GM12878 (cell line): ENCODE results near the gene ANAPC2. TPM values are rescaled to one million over a fixed set of nuclear protein-coding genes. Genes with fewer than 3 reads are reported as not detected.

Experiments
- ATAC-seq: fragments of 200-7000 bp; cut with Tn5 transposase; 3 replicates; pipeline ENCODE4 v1.9.1; 2020; ENCODE audit warnings: mild to moderate bottlenecking, moderate library complexity
- BruUV-seq: library from RNA; stranded (reverse); fragments of 400-500 nt; replicated peaks from 2 replicates; lab custom pipeline; 2021; lab: Mats Ljungman, UMichigan
- CTCF ChIA-PET: fragments of 300-600 bp; sonication (Branson Sonifier 250); formaldehyde crosslinking; extraction: SDS; loops from one replicate; lab custom pipeline; 2021; ENCODE audit warnings: inconsistent platforms; lab: Yijun Ruan, JAX
- POLR2A ChIA-PET: fragments of 350-600 bp; formaldehyde crosslinking; extraction: SDS; loops from one replicate; lab custom pipeline; 2021; ENCODE audit warnings: inconsistent platforms; lab: Charles Lee
- RAD21 ChIA-PET: fragments of 300-600 bp; sonication (Branson Sonifier 250); formaldehyde crosslinking; loops from one replicate; lab custom pipeline; 2023; ENCODE audit warnings: antibody characterized with exemption; ENCODE audit not compliant: unreplicated experiment; lab: Charles Lee
- SMC1A ChIA-PET: fragments of 300-600 bp; sonication (Branson Sonifier 250); formaldehyde crosslinking; loops from one replicate; lab custom pipeline; 2023; ENCODE audit not compliant: unreplicated experiment, uncharacterized antibody; lab: Charles Lee
- DNase-seq: peaks from one replicate; pipeline ENCODE4 v3.0.0-alpha.2; 2011; ENCODE audit warnings: low read depth, low spot score
- FAIRE-seq: peaks from 3 replicates; lab custom pipeline; 2011; peaks lifted over from hg19 to GRCh38; lab: Jason Lieb, UNC
- H2AFZ ChIP-seq: 2 replicates; pipeline ENCODE4 v1.6.0; 2011; ENCODE audit warnings: low read depth, low read length, control low read depth; ENCODE audit not compliant: control insufficient read depth
- H3K27ac ChIP-seq: 2 replicates; pipeline ENCODE4 v1.5.1; 2011; ENCODE audit warnings: control low read depth; ENCODE audit not compliant: control insufficient read depth, insufficient read depth
- H3K27me3 ChIP-seq, 2 experiments: replicated peaks in 1 of 2; 2 replicates each; pipeline versions ENCODE4 v1.6.0 to v1.6.1; 2011; ENCODE audit warnings: low read length in 1 of 2; ENCODE audit not compliant: control insufficient read depth in 2 of 2, insufficient read depth in 2 of 2
- H3K36me3 ChIP-seq, 2 experiments: 2 replicates each; pipeline ENCODE4 v1.5.1; 2011; ENCODE audit warnings: low read length in 1 of 2; ENCODE audit not compliant: control insufficient read depth in 2 of 2, insufficient read depth in 2 of 2
- H3K4me1 ChIP-seq: 2 replicates; pipeline ENCODE4 v1.6.1; 2011; ENCODE audit warnings: mild to moderate bottlenecking, low read length, moderate library complexity, mixed read lengths; ENCODE audit not compliant: control insufficient read depth, insufficient read depth
- H3K4me2 ChIP-seq: 2 replicates; pipeline ENCODE4 v1.6.0; 2011; ENCODE audit warnings: control low read depth; ENCODE audit not compliant: control insufficient read depth, insufficient read depth
- H3K4me3 ChIP-seq: fragments of 200-600 bp; sonication (generic); 2 replicates; pipeline ENCODE4 v1.5.1; 2016
- H3K79me2 ChIP-seq: 2 replicates; pipeline ENCODE4 v1.6.0; 2011; ENCODE audit warnings: low read length; ENCODE audit not compliant: control insufficient read depth, insufficient read depth
- H3K9ac ChIP-seq: 2 replicates; pipeline ENCODE4 v1.8.0; 2011; ENCODE audit warnings: low read length, control low read depth, mixed read lengths; ENCODE audit not compliant: control insufficient read depth, insufficient read depth
- H3K9me3 ChIP-seq: replicated peaks from 3 replicates; pipeline ENCODE4 v1.5.1; 2011; ENCODE audit warnings: mild to moderate bottlenecking, low read length; ENCODE audit not compliant: control insufficient read depth, insufficient read depth
- H4K20me1 ChIP-seq: 2 replicates; pipeline ENCODE4 v1.6.0; 2011; ENCODE audit not compliant: control insufficient read depth, insufficient read depth
- ASH2L ChIP-seq: fragments of 300-600, 200-600 bp; sonication (generic); IDR thresholded peaks from 2 replicates; pipeline ENCODE4 v1.6.1; 2017; ENCODE audit warnings: low read depth, mild to moderate bottlenecking, borderline replicate concordance
- CBX3 ChIP-seq: fragments of 200-600 bp; sonication (generic); IDR thresholded peaks from 2 replicates; pipeline ENCODE4 v1.6.1; 2016; ENCODE audit warnings: low read depth, borderline replicate concordance
- IKZF2 ChIP-seq, 2 experiments: fragments of 450-650 bp; IDR thresholded peaks; 2 replicates each; pipeline ENCODE4 v1.6.1; 2017; ENCODE audit warnings: mild to moderate bottlenecking in 2 of 2, moderate library complexity in 2 of 2
- MTA3 ChIP-seq: IDR thresholded peaks from 2 replicates; pipeline ENCODE4 v1.6.1; 2012; ENCODE audit warnings: low read length, inconsistent platforms, borderline replicate concordance
- NR2C2 ChIP-seq: IDR thresholded peaks from 2 replicates; pipeline ENCODE4 v1.6.1; 2011; ENCODE audit warnings: borderline replicate concordance, low read depth; ENCODE audit not compliant: control insufficient read depth, insufficient read length
- POLR2AphosphoS2 ChIP-seq: IDR thresholded peaks from 2 replicates; pipeline ENCODE4 v1.6.1; 2011; ENCODE audit warnings: low read depth, mild to moderate bottlenecking, low read length, improper control_type of control experiment, moderate library complexity
- WGBS: methylation state at CpG from one replicate; pipeline ENCODE4 v1.1.6; 2016; ENCODE audit warnings: low lambda C conversion rate; ENCODE audit not compliant: insufficient replicate concordance, insufficient coverage; ENCODE audit errors: missing lambda C conversion rate; 5-methylcytosine and 5-hydroxymethylcytosine counted together
- in situ Hi-C: fragments of 300-500 bp; cut with MboI; formaldehyde crosslinking; loops from 9 replicates; pipeline ENCODE4 v1.14.3; 2018; ENCODE audit warnings: mixed read lengths
- intact Hi-C: fragments of 100-400 bp; cut with micrococcal nuclease; formaldehyde crosslinking; loops from one replicate; pipeline ENCODE4 v1.14.2; 2022; ENCODE audit not compliant: unreplicated experiment
- polyA plus RNA-seq, 11 experiments: library from polyadenylated mRNA; depleted of rRNA in 4 of 11; unstranded in 6 of 11; stranded (reverse) in 5 of 11; fragments of >200 nt; fragmentation: Nextera tagmentation in 4 of 11; fragmentation: Illumina TruSeq in 1 of 11; extraction: Ambion mirVana in 4 of 11; extraction: Trizol in 1 of 11; gene quantifications; 1 replicate in 1 of 11; 2 replicates in 10 of 11; pipeline versions ENCODE4 v1.2.1 to v1.2.3, GENCODE V29; 2011 to 2016; ENCODE audit warnings: inconsistent platforms in 2 of 11, missing spikeins in 2 of 11, low read depth in 1 of 11
- total RNA-seq, 4 experiments: library from RNA; depleted of rRNA in 3 of 4; stranded (reverse); fragments of >200 nt in 3 of 4; fragmentation: Illumina TruSeq in 1 of 4; extraction: Trizol in 1 of 4; gene quantifications; 2 replicates each; pipeline versions ENCODE4 v1.2.1 to v1.2.3, GENCODE V29; 2013 to 2021
- TF ChIP-seq, protein P1 (sequence below), 3 experiments: IDR thresholded peaks in 2 of 3; conservative IDR thresholded peaks in 1 of 3; 2 replicates each; pipeline ENCODE4 v1.5.1; 2011; ENCODE audit warnings: low read depth in 3 of 3, low read length in 3 of 3, mild to moderate bottlenecking in 3 of 3, control low read depth in 2 of 3, moderate library complexity in 2 of 3, inconsistent platforms in 1 of 3, mixed read lengths in 1 of 3; ENCODE audit not compliant: control insufficient read depth in 2 of 3, insufficient read depth in 1 of 3; ENCODE audit errors: extremely low read depth in 1 of 3

The ANAPC2 gene
- total and polyA plus RNA-seq, 10 of the 15 experiments (the other 5 are each of a cell fraction or from before 2014, with no cell fraction given): 0.03 to 65.2 (median 20.5) TPM

DNA sequence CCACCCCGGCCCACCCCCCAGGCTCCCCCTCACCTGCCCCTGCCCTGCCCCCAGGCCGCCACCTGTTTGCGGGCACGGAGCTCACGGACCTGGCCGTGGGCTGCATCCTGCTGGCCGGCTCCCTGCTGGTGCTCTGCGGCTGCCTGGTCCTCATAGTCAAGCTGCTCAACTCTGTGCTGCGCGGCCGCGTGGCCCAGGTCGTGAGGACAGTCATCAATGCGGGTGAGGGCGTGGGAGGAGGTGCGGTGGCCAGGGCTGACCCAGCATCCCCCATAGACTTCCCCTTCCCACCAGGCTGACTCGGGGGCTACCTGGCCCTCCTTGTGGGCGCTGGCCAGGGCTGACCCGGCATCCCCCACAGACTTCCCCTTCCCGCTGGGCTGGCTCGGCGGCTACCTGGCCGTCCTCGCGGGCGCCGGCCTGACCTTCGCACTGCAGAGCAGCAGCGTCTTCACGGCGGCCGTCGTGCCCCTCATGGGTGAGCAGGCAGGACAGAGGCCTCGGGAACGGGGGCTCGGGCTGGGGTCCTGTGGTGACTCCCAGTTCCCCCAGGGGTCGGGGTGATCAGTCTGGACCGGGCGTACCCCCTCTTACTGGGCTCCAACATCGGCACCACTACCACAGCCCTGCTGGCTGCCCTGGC, 45.8 kb upstream of the ANAPC2 start:
- Histone ChIP-seq H3K4me3 (no peak overlapping the region), H3K27me3 (no peaks in the 10 kb centered on the region), H3K9me3 (no peaks in the 10 kb centered on the region), H3K9ac (no peak overlapping the region), H3K79me2 (peaks cover 4% of the 10 kb centered on the region), H2AFZ (no peak overlapping the region), H3K36me3 (no peaks in the 10 kb centered on the region), H3K27ac (no peak overlapping the region), H4K20me1 (no peaks in the 10 kb centered on the region), H3K4me2 (no peak overlapping the region), H3K4me1 (peaks cover 25% of the 10 kb centered on the region)
- 42% methylated on average over 36 of the region's 40 CpGs for WGBS
- ChIA-PET CTCF (interaction anchor here (1.2 to 1.3 kb wide), 2 partner anchors 116 to 138 kb away, joined by 3 to 4 read pairs; no protein-coding TSS in a partner anchor), RAD21 (interaction anchor here (1.0 to 4.6 kb wide), 2 partner anchors 45 to 116 kb away, joined by 4 to 20 read pairs; partner anchors contain the start of genes ANAPC2 and SSNA1), SMC1A (no interaction called here), POLR2A (interaction anchor here (0.6 to 1.1 kb wide), 4 partner anchors 9 to 119 kb away, joined by 3 to 4 read pairs (median 3); partner anchors contain the start of genes CYSRT1 and TPRN)
- BruUV-seq: no TSS peak
- DNase-seq (no peak), FAIRE-seq (no peak), ATAC-seq (no peak)
- TF ChIP-seq, protein P1, sequence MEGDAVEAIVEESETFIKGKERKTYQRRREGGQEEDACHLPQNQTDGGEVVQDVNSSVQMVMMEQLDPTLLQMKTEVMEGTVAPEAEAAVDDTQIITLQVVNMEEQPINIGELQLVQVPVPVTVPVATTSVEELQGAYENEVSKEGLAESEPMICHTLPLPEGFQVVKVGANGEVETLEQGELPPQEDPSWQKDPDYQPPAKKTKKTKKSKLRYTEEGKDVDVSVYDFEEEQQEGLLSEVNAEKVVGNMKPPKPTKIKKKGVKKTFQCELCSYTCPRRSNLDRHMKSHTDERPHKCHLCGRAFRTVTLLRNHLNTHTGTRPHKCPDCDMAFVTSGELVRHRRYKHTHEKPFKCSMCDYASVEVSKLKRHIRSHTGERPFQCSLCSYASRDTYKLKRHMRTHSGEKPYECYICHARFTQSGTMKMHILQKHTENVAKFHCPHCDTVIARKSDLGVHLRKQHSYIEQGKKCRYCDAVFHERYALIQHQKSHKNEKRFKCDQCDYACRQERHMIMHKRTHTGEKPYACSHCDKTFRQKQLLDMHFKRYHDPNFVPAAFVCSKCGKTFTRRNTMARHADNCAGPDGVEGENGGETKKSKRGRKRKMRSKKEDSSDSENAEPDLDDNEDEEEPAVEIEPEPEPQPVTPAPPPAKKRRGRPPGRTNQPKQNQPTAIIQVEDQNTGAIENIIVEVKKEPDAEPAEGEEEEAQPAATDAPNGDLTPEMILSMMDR (IDR thresholded peaks at IDR 0.05 in 2 of 3, conservative IDR thresholded peaks at IDR 0.05 in 1 of 3; ENCODE audit: control insufficient read depth in 2 of 3, extremely low read depth in 1 of 3, insufficient read depth in 1 of 3, low read depth in 3 of 3, low read length in 3 of 3): no peak
- TF ChIP-seq NR2C2 (no peak), ASH2L (no peak), POLR2AphosphoS2 (no peak), CBX3 (no peak), MTA3 (no peak), IKZF2 (IDR thresholded peaks at IDR 0.05) (no peak)
- in situ Hi-C loops (no loop called here), intact Hi-C loops (no loop called here)
